GM12891 (cell line): ENCODE data around the gene AP5Z1.

Experiments
- PAX5 ChIP-seq: IDR thresholded peaks from 2 replicates; pipeline ENCODE4 v1.6.1; 2011; ENCODE audit warnings: low read length, moderate library complexity, mild to moderate bottlenecking; ENCODE audit not compliant: insufficient read depth, severe bottlenecking
- POLR2A ChIP-seq: IDR thresholded peaks from 2 replicates; pipeline ENCODE4 v1.6.1; 2011; ENCODE audit warnings: low read depth, low read length, control low read depth
- POLR2AphosphoS5 ChIP-seq: IDR thresholded peaks from 2 replicates; pipeline ENCODE4 v1.6.1; 2011; ENCODE audit warnings: low read depth, low read length, control low read depth
- POU2F2 ChIP-seq: IDR thresholded peaks from 2 replicates; pipeline ENCODE4 v1.6.1; 2011; ENCODE audit warnings: low read depth, mild to moderate bottlenecking, control low read depth, low read length, moderate library complexity
- SPI1 ChIP-seq: IDR thresholded peaks from 2 replicates; pipeline ENCODE4 v1.6.1; 2011; ENCODE audit warnings: low read depth, low read length, control low read depth
- TAF1 ChIP-seq: IDR thresholded peaks from 2 replicates; pipeline ENCODE4 v1.6.1; 2011; ENCODE audit warnings: low read depth, low read length, control low read depth

DNA sequence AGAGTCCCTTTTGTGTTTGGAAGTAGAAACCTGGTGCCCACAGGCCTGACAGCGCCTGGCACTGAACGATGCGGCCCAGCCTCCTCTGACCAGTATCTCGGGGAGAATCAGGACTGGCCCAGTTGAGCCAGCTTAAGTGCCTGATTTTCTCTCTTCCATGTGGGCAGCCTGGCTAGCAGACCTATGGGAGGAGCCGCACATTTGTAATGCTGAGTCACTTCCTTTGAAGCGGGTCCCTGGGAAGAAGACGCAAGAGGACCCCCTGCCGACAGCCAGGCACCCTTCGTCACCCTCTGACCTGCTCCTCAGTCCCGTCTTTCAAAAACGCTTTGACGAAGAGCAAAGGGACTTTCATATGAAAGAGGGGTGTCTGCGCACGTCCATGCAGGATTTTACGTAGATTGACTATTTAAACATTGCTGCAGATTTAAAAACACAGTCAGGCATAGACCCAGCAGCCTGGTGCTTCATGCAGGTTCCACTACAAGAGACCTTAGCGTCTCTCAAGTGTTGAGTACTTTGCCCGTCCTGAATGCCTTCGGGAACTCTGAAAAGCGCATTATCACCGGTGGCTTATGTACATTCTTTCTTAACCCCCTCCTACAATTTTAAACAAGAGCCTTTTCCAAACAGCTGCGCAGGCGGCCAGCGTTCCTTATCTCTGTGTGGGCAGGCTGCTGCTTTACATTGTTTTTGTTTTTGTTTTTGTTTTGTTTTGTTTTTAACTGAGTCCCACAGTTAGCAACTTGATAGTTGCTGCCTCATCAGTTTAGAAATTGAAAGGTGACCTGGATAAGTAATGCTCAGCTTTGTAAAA is 36.5 kb upstream of the AP5Z1 start:
- TF ChIP-seq TAF1 (no peak), POLR2A (no peak), SPI1 (no peak), POLR2AphosphoS5 (no peak), PAX5 (no peak), POU2F2 (no peak)
